CD14-positive monocyte (primary cell): ENCODE results near the gene CFAP97. TPM values are rescaled to one million over a fixed set of nuclear protein-coding genes. Genes with fewer than 3 reads are reported as not detected.

ENCODE experiments used
- DNase-seq, 3 donors: peaks; one replicate each; pipeline ENCODE4 v3.0.0-alpha.2; 2011 to 2022
- H2AFZ ChIP-seq: 2 replicates; pipeline ENCODE4 v1.6.0; 2012; ENCODE audit warnings: mild to moderate bottlenecking, low read depth, low read length, inconsistent platforms; ENCODE audit not compliant: insufficient read depth, poor library complexity, severe bottlenecking
- H3K27ac ChIP-seq, 2 donors: 1 replicate in 1 of 2; 2 replicates in 1 of 2; pipeline ENCODE4 v1.5.1; 2012 to 2013; ENCODE audit warnings: low read length in 2 of 2, control low read depth in 1 of 2, inconsistent platforms in 1 of 2, low read depth in 1 of 2, mild to moderate bottlenecking in 1 of 2
- H3K27me3 ChIP-seq, 2 donors: one replicate each; pipeline versions ENCODE4 v1.6.0 to v1.6.1; 2011 to 2013; ENCODE audit warnings: low read length in 2 of 2; ENCODE audit not compliant: control insufficient read depth in 2 of 2, insufficient read depth in 2 of 2
- H3K36me3 ChIP-seq, 2 donors: replicated peaks in 1 of 2; 1 replicate in 1 of 2; 2 replicates in 1 of 2; pipeline versions ENCODE4 v1.5.1 to v1.6.1; 2012 to 2013; ENCODE audit warnings: low read length in 2 of 2, control low read depth in 1 of 2, inconsistent platforms in 1 of 2, mild to moderate bottlenecking in 1 of 2; ENCODE audit not compliant: insufficient read depth in 2 of 2, control insufficient read depth in 1 of 2
- H3K4me1 ChIP-seq, 2 donors: 1 replicate in 1 of 2; 2 replicates in 1 of 2; pipeline versions ENCODE4 v1.5.1 to v1.6.1; 2012 to 2013; ENCODE audit warnings: low read length in 2 of 2, control low read depth in 1 of 2, inconsistent platforms in 1 of 2, mild to moderate bottlenecking in 1 of 2, moderate library complexity in 1 of 2; ENCODE audit not compliant: insufficient read depth in 2 of 2, control insufficient read depth in 1 of 2
- H3K4me2 ChIP-seq: replicated peaks from 2 replicates; pipeline ENCODE3; 2012; ENCODE audit warnings: low read length, moderate library complexity, mild to moderate bottlenecking; ENCODE audit not compliant: poor library complexity, severe bottlenecking; ENCODE audit errors: extremely low read depth
- H3K4me3 ChIP-seq, 3 experiments: fragments of 200-600 bp in 1 of 3; sonication (generic) in 1 of 3; replicated peaks in 1 of 3; 1 replicate in 2 of 3; 2 replicates in 1 of 3; pipeline ENCODE4 v1.5.1; 2011 to 2013; ENCODE audit warnings: low read length in 3 of 3, mild to moderate bottlenecking in 3 of 3, control low read depth in 2 of 3, low read depth in 2 of 3, inconsistent platforms in 1 of 3, moderate library complexity in 1 of 3
- H3K79me2 ChIP-seq: 2 replicates; pipeline ENCODE4 v1.6.0; 2012; ENCODE audit warnings: mild to moderate bottlenecking, control low read depth, inconsistent platforms, low read length, moderate library complexity; ENCODE audit not compliant: insufficient read depth
- H3K9ac ChIP-seq: 2 replicates; pipeline ENCODE4 v1.6.0; 2017; ENCODE audit warnings: low read length, mild to moderate bottlenecking; ENCODE audit not compliant: insufficient read depth, poor library complexity, severe bottlenecking
- H3K9me3 ChIP-seq, 2 donors: replicated peaks in 1 of 2; 1 replicate in 1 of 2; 2 replicates in 1 of 2; pipeline versions ENCODE4 v1.5.1 to v1.6.1; 2012 to 2013; ENCODE audit warnings: low read length in 2 of 2, control low read depth in 1 of 2; ENCODE audit not compliant: control insufficient read depth in 1 of 2, insufficient read depth in 1 of 2
- H4K20me1 ChIP-seq: 2 replicates; pipeline ENCODE4 v1.6.0; 2012; ENCODE audit warnings: mild to moderate bottlenecking, low read length, control low read depth, moderate library complexity; ENCODE audit not compliant: insufficient read depth
- H3K27ac Mint-ChIP-seq, 7 donors: one replicate each; pipeline ENCODE4 v1.8.0; 2020; ENCODE audit warnings: mild to moderate bottlenecking in 7 of 7, mixed read lengths in 7 of 7, moderate library complexity in 6 of 7, inconsistent platforms in 2 of 7
- H3K27me3 Mint-ChIP-seq, 3 donors: one replicate each; pipeline ENCODE4 v1.8.0; 2021 to 2022; ENCODE audit warnings: low read depth in 3 of 3, mild to moderate bottlenecking in 3 of 3, mixed read lengths in 3 of 3, moderate library complexity in 3 of 3, inconsistent platforms in 1 of 3
- H3K36me3 Mint-ChIP-seq, 2 donors: one replicate each; pipeline ENCODE4 v1.8.0; 2020; ENCODE audit warnings: mixed read lengths in 2 of 2, inconsistent platforms in 1 of 2, mild to moderate bottlenecking in 1 of 2
- H3K4me1 Mint-ChIP-seq: one replicate; pipeline ENCODE4 v1.8.0; 2020; ENCODE audit warnings: mild to moderate bottlenecking, mixed read lengths
- H3K4me3 Mint-ChIP-seq, 2 donors: one replicate each; pipeline ENCODE4 v1.8.0; 2020; ENCODE audit warnings: mild to moderate bottlenecking in 2 of 2, mixed read lengths in 2 of 2, moderate library complexity in 1 of 2
- H3K9me3 Mint-ChIP-seq, 7 donors: one replicate each; pipeline ENCODE4 v1.8.0; 2020 to 2022; ENCODE audit warnings: mixed read lengths in 7 of 7, mild to moderate bottlenecking in 6 of 7, moderate library complexity in 6 of 7, inconsistent platforms in 2 of 7
- WGBS: methylation state at CpG from one replicate; pipeline ENCODE4 v1.1.5; 2013; ENCODE audit warnings: missing lambda C conversion rate; ENCODE audit not compliant: insufficient coverage; 5-methylcytosine and 5-hydroxymethylcytosine counted together
- intact Hi-C, 2 donors: fragments of 100-400 bp; cut with micrococcal nuclease; formaldehyde crosslinking; loops; one replicate each; pipeline versions ENCODE4 v1.15.0 to v1.15.1; 2023
- polyA plus RNA-seq, 3 donors: library from polyadenylated mRNA; depleted of rRNA in 1 of 3; unstranded in 2 of 3; stranded (reverse) in 1 of 3; fragments of 300-500 nt in 2 of 3; fragments of >200 nt in 1 of 3; fragmentation: Illumina TruSeq in 2 of 3; gene quantifications; 1 replicate in 2 of 3; 2 replicates in 1 of 3; pipeline ENCODE4 v1.2.3, GENCODE V29; 2012 to 2021
- TF ChIP-seq, protein P1 (sequence below): fragments of 200-600 bp; IDR thresholded peaks from one replicate; pipeline ENCODE4 v1.8.0; 2022; ENCODE audit warnings: antibody characterized with exemption, mild to moderate bottlenecking

The CFAP97 gene
- polyA plus RNA-seq, 3 donors, result 2.7 to 16.8 (median 12.3) TPM

DNA sequence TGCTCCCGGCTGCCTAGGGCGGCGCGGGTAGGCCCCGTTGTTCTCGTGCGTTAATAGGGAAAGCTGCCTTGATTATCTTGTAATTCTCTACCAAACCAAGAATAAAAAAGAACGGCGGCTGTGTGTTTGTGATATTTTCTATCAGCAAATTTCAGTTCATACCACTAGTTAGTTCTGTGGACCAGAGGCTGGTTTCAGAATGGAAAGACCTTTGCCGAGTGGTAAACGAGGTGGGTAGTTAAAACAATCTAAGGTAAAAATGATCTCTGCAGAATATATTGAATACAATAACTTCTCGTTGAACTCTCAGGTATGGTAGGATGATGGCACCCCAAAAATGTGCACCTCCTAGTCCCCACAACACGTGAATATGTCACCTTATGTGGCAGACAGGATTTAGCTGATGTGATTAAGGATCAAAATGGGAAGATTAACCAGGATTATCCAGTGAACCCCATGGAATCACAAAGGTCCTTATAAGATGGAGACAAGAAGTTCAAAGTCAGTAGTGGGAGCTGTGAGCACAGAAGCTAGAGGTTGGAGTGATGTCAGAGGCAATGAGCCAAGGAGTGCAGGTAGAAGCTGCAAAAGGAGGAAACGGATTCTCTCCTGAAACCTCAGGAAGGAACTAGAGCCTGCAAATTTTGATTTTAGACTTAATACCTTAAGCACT, 574 bp upstream of the CFAP97 start:
- peak overlapping the region; percentile 70 for H3K9ac ChIP-seq
- no peak overlapping the region for H3K27ac ChIP-seq
- H3K4me3 Mint-ChIP-seq, result peak overlapping the region; percentile 85 to 88
- H3K27me3 ChIP-seq, result peaks cover 19 to 25% of the 10 kb centered on the region in 2 donors
- TF ChIP-seq, protein P1, sequence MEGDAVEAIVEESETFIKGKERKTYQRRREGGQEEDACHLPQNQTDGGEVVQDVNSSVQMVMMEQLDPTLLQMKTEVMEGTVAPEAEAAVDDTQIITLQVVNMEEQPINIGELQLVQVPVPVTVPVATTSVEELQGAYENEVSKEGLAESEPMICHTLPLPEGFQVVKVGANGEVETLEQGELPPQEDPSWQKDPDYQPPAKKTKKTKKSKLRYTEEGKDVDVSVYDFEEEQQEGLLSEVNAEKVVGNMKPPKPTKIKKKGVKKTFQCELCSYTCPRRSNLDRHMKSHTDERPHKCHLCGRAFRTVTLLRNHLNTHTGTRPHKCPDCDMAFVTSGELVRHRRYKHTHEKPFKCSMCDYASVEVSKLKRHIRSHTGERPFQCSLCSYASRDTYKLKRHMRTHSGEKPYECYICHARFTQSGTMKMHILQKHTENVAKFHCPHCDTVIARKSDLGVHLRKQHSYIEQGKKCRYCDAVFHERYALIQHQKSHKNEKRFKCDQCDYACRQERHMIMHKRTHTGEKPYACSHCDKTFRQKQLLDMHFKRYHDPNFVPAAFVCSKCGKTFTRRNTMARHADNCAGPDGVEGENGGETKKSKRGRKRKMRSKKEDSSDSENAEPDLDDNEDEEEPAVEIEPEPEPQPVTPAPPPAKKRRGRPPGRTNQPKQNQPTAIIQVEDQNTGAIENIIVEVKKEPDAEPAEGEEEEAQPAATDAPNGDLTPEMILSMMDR, result no peak
- H3K79me2 ChIP-seq, result no peaks in the 10 kb centered on the region
- H3K36me3 ChIP-seq, result no peaks in the 10 kb centered on the region
- peaks cover 4 to 5% of the 10 kb centered on the region in 2 donors for H3K36me3 Mint-ChIP-seq
- H3K4me2 ChIP-seq, result peak overlapping the region; percentile 80
- intact Hi-C loops, result loop anchor here in 1 of 2 donors (10.0 kb wide), 1 partner anchor 1700 kb away; the partner anchor contains the start of gene ING2
- H2AFZ ChIP-seq, result peak overlapping the region; percentile 96
- WGBS, result 0% methylated on average over 1 of the region's 14 CpGs
- H3K4me3 ChIP-seq, result peak overlapping the region; percentile 47 to 78 (median 47)
- no peaks in the 10 kb centered on the region for H3K9me3 ChIP-seq
- H3K27ac Mint-ChIP-seq, result peak overlapping the region in 5 of 7 donors; percentile 33 to 78 (median 66)
- H3K4me1 Mint-ChIP-seq, result peaks cover 39% of the 10 kb centered on the region
- H3K4me1 ChIP-seq, result peaks cover 18 to 39% of the 10 kb centered on the region in 2 donors
- peaks cover 0 to 14% (median 6%) of the 10 kb centered on the region in 7 donors for H3K9me3 Mint-ChIP-seq
- H3K27me3 Mint-ChIP-seq, result peaks cover 30 to 48% (median 43%) of the 10 kb centered on the region in 3 donors
- no peak for DNase-seq
- H4K20me1 ChIP-seq, result no peaks in the 10 kb centered on the region

DNA sequence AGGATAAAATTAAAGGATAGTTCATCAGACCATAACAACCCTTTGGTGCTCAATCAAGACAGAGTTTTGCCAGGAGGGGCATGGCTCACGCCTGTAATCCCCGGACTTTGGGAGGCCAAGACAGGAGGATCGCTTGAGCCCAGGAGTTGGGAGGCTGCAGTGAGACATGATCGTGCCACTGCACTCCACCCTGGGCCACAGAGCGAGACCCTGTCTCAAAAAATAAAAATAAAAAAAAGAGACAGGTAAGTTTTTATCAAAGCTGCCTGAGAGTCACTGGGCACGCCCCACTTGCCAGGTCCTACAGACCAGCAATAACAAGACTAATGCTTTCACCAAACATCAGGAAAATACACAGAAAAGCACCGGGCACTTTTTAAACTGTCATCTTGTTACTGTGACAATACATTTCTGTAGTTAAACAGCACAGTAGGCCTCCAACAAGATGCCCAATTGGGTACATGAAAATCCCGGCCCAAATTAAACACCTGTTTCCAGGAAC, 765 bp downstream of the CFAP97 start:
- H3K9me3 ChIP-seq, result no peaks in the 10 kb centered on the region
- 66% methylated on average over 8 of the region's 8 CpGs for WGBS
- H3K9me3 Mint-ChIP-seq, result peaks cover 0 to 8% (median 1%) of the 10 kb centered on the region in 7 donors
- no peak for DNase-seq
- peaks cover 0 to 3% of the 10 kb centered on the region in 2 donors for H3K36me3 Mint-ChIP-seq
- H3K4me1 ChIP-seq, result peaks cover 13 to 31% of the 10 kb centered on the region in 2 donors
- peak overlapping the region; percentile 35 to 78 (median 47) for H3K4me3 ChIP-seq
- TF ChIP-seq, protein P1, result no peak
- peaks cover 7 to 13% of the 10 kb centered on the region in 2 donors for H3K27me3 ChIP-seq
- peak overlapping the region; percentile 80 for H3K4me2 ChIP-seq
- peak overlapping the region; percentile 70 for H3K9ac ChIP-seq
- H3K27me3 Mint-ChIP-seq, result peaks cover 20 to 35% (median 31%) of the 10 kb centered on the region in 3 donors
- H3K27ac ChIP-seq, result no peak overlapping the region
- no peaks in the 10 kb centered on the region for H4K20me1 ChIP-seq
- no peaks in the 10 kb centered on the region for H3K79me2 ChIP-seq
- intact Hi-C loops, result loop anchor here in 1 of 2 donors (10.0 kb wide), 1 partner anchor 1698 kb away; the partner anchor contains the start of gene ING2
- H3K36me3 ChIP-seq, result no peaks in the 10 kb centered on the region
- peak overlapping the region in 5 of 7 donors; percentile 37 to 83 (median 68) for H3K27ac Mint-ChIP-seq
- peak overlapping the region; percentile 96 for H2AFZ ChIP-seq
- peaks cover 34% of the 10 kb centered on the region for H3K4me1 Mint-ChIP-seq
- peak overlapping the region; percentile 85 to 88 for H3K4me3 Mint-ChIP-seq
